Ovary (tissue), 3 donors: ENCODE measurements around the gene OR6C74.

Experiments
- POLR2A ChIP-seq: fragments of 450-650 bp; IDR thresholded peaks from one replicate; pipeline ENCODE4 v1.6.1; 2017; ENCODE audit warnings: antibody characterized with exemption, mild to moderate bottlenecking, moderate library complexity
- TF ChIP-seq, protein P1 (sequence below), 3 donors: fragments of 450-650 bp in 2 of 3; fragments of 200-600 bp in 1 of 3; IDR thresholded peaks; one replicate each; pipeline versions ENCODE4 v1.5.1 to v1.8.0; 2016 to 2022; ENCODE audit warnings: antibody characterized with exemption in 3 of 3, mild to moderate bottlenecking in 1 of 3
- donor health status: DM: no; HTN: no; CAD: no.

DNA sequence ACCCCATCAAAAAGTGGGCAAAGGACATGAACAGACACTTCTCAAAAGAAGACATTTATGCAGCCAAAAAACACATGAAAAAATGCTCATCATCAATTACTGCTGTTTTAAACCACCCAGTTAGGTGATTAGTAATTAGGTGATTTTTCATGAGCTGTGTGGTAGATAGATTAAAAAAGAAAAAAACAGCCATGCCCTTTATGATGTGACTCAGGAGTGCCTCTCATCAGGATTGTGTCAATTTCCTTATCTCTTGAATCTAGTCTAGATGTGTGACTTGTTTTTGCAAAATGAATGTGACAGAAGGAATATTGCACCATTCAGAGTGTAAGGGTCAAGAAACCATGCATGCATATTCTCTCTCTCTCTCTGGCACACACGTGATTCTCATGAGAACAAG lies 17.9 kb upstream of the OR6C74 start:
- TF ChIP-seq, protein P1, sequence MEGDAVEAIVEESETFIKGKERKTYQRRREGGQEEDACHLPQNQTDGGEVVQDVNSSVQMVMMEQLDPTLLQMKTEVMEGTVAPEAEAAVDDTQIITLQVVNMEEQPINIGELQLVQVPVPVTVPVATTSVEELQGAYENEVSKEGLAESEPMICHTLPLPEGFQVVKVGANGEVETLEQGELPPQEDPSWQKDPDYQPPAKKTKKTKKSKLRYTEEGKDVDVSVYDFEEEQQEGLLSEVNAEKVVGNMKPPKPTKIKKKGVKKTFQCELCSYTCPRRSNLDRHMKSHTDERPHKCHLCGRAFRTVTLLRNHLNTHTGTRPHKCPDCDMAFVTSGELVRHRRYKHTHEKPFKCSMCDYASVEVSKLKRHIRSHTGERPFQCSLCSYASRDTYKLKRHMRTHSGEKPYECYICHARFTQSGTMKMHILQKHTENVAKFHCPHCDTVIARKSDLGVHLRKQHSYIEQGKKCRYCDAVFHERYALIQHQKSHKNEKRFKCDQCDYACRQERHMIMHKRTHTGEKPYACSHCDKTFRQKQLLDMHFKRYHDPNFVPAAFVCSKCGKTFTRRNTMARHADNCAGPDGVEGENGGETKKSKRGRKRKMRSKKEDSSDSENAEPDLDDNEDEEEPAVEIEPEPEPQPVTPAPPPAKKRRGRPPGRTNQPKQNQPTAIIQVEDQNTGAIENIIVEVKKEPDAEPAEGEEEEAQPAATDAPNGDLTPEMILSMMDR (IDR thresholded peaks at IDR 0.05), result no peak
- TF ChIP-seq POLR2A, result no peak
